Type B pancreatic cell (in vitro differentiated cells): ENCODE results near the gene GPS2. TPM values are rescaled to one million over a fixed set of nuclear protein-coding genes. Genes with fewer than 3 reads are reported as not detected.

Source experiments
- DNase-seq: peaks from one replicate; pipeline ENCODE4 v3.0.0; 2021; ENCODE audit warnings: mixed read lengths; ENCODE audit not compliant: unreplicated experiment; ENCODE audit errors: extremely low spot score
- H3K27ac Mint-ChIP-seq: 2 replicates; pipeline ENCODE4 v1.8.0; 2021; ENCODE audit warnings: mild to moderate bottlenecking, mixed read lengths
- H3K27me3 Mint-ChIP-seq: 2 replicates; pipeline ENCODE4 v1.8.0; 2021; ENCODE audit warnings: mixed read lengths
- H3K36me3 Mint-ChIP-seq: 2 replicates; pipeline ENCODE4 v1.8.0; 2021; ENCODE audit warnings: mixed read lengths
- H3K4me1 Mint-ChIP-seq: one replicate; pipeline ENCODE4 v1.8.0; 2021; ENCODE audit warnings: mixed read lengths; ENCODE audit not compliant: unreplicated experiment
- H3K4me3 Mint-ChIP-seq: 2 replicates; pipeline ENCODE4 v1.8.0; 2021; ENCODE audit warnings: mild to moderate bottlenecking, mixed read lengths
- H3K9me3 Mint-ChIP-seq: 2 replicates; pipeline ENCODE4 v1.8.0; 2021; ENCODE audit warnings: mixed read lengths
- total RNA-seq: library from RNA; stranded (reverse); gene quantifications from 2 replicates; pipeline ENCODE4 v1.2.1, GENCODE V29; 2021; ENCODE audit warnings: low replicate concordance
- TF ChIP-seq, protein P1 (sequence below): fragments of 200-600 bp; sonication (generic); conservative IDR thresholded peaks from 2 replicates; pipeline ENCODE4 v1.5.0; 2021; ENCODE audit warnings: antibody characterized with exemption, mild to moderate bottlenecking

The GPS2 gene
- total RNA-seq, 1 donor from 2014 or later, result 75.4 TPM

- Mint-ChIP-seq H3K4me3 (peak overlapping the region; percentile 87), H3K9me3 (no peaks in the 10 kb centered on the region), H3K36me3 (peaks cover 33% of the 10 kb centered on the region), H3K27me3 (no peaks in the 10 kb centered on the region), H3K27ac (peak overlapping the region; percentile 82), H3K4me1 (peaks cover 43% of the 10 kb centered on the region)
- TF ChIP-seq, protein P1, sequence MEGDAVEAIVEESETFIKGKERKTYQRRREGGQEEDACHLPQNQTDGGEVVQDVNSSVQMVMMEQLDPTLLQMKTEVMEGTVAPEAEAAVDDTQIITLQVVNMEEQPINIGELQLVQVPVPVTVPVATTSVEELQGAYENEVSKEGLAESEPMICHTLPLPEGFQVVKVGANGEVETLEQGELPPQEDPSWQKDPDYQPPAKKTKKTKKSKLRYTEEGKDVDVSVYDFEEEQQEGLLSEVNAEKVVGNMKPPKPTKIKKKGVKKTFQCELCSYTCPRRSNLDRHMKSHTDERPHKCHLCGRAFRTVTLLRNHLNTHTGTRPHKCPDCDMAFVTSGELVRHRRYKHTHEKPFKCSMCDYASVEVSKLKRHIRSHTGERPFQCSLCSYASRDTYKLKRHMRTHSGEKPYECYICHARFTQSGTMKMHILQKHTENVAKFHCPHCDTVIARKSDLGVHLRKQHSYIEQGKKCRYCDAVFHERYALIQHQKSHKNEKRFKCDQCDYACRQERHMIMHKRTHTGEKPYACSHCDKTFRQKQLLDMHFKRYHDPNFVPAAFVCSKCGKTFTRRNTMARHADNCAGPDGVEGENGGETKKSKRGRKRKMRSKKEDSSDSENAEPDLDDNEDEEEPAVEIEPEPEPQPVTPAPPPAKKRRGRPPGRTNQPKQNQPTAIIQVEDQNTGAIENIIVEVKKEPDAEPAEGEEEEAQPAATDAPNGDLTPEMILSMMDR, result peak; percentile 60
- no peak for DNase-seq
Measured at GRCh38 chr17:7313088-7313889, 1.9 kb downstream of the GPS2 start.

- peak overlapping the region; percentile 87 for H3K4me3 Mint-ChIP-seq
- peak overlapping the region; percentile 82 for H3K27ac Mint-ChIP-seq
- TF ChIP-seq, protein P1, result no peak
- H3K9me3 Mint-ChIP-seq, result no peaks in the 10 kb centered on the region
- peaks cover 33% of the 10 kb centered on the region for H3K36me3 Mint-ChIP-seq
- DNase-seq, result no peak
- H3K4me1 Mint-ChIP-seq, result peaks cover 43% of the 10 kb centered on the region
- H3K27me3 Mint-ChIP-seq, result no peaks in the 10 kb centered on the region
Measured at GRCh38 chr17:7312432-7313087, 2.6 kb downstream of the GPS2 start.

GRCh38 chr17:7311110-7311705 lies 4.0 kb downstream of the GPS2 start:
- Mint-ChIP-seq H3K27ac (no peak overlapping the region), H3K9me3 (no peaks in the 10 kb centered on the region), H3K4me1 (peaks cover 43% of the 10 kb centered on the region), H3K27me3 (no peaks in the 10 kb centered on the region), H3K4me3 (peak overlapping the region; percentile 98), H3K36me3 (peaks cover 30% of the 10 kb centered on the region)
- DNase-seq, result no peak
- TF ChIP-seq, protein P1, result no peak

- Mint-ChIP-seq H3K4me1 (peaks cover 43% of the 10 kb centered on the region), H3K9me3 (no peaks in the 10 kb centered on the region), H3K4me3 (peak overlapping the region; percentile 98), H3K27ac (peak overlapping the region; percentile 99), H3K27me3 (no peaks in the 10 kb centered on the region), H3K36me3 (peaks cover 29% of the 10 kb centered on the region)
- no peak for DNase-seq
- TF ChIP-seq, protein P1, result no peak
Measured at GRCh38 chr17:7309628-7310027, 5.5 kb downstream of the GPS2 start.

GRCh38 chr17:7308625-7309433 lies 6.3 kb downstream of the GPS2 start:
- H3K36me3 Mint-ChIP-seq, result peaks cover 29% of the 10 kb centered on the region
- TF ChIP-seq, protein P1, result no peak
- H3K4me1 Mint-ChIP-seq, result peaks cover 35% of the 10 kb centered on the region
- DNase-seq, result no peak
- peak overlapping the region; percentile 98 for H3K4me3 Mint-ChIP-seq
- no peaks in the 10 kb centered on the region for H3K27me3 Mint-ChIP-seq
- H3K9me3 Mint-ChIP-seq, result no peaks in the 10 kb centered on the region
- peak overlapping the region; percentile 99 for H3K27ac Mint-ChIP-seq
